Umbilical cord (tissue), 2 donors: ENCODE results near the gene CHST8. TPM values are rescaled to one million over a fixed set of nuclear protein-coding genes. Genes with fewer than 3 reads are reported as not detected.
"Not testable (repeated sequence)": the region's sequence is repeated elsewhere in the genome, so short reads cannot be mapped to it uniquely, and the experiment has no call there.

Experiments used
- DNase-seq: peaks from one replicate; pipeline ENCODE4 v3.0.0-alpha.2; 2015; ENCODE audit warnings: low spot score
- total RNA-seq: library from RNA; depleted of rRNA; stranded (reverse); fragments of >200 nt; gene quantifications from one replicate; pipeline ENCODE4 v1.2.3, GENCODE V29; 2014; ENCODE audit warnings: low replicate concordance; ENCODE audit not compliant: insufficient read depth

Gene CHST8
- total RNA-seq, 1 donor from 2014 or later, result not detected

GRCh38 chr19:33689138-33689746, 67.5 kb downstream of the CHST8 start:
- no peak for DNase-seq

GRCh38 chr19:33689868-33690267, 68.1 kb downstream of the CHST8 start:
- no peak for DNase-seq

- DNase-seq, result no peak
Measured at GRCh38 chr19:33690378-33691029, 68.8 kb downstream of the CHST8 start.

- no peak for DNase-seq
Measured at GRCh38 chr19:33691030-33691427, 69.3 kb downstream of the CHST8 start.

- DNase-seq, result no peak
Measured at GRCh38 chr19:33691736-33692135, 70.0 kb downstream of the CHST8 start.

GRCh38 chr19:33693678-33694077, 71.9 kb downstream of the CHST8 start:
- no peak for DNase-seq

- DNase-seq, result not testable (repeated sequence)
Measured at GRCh38 chr19:33695547-33695946, 73.8 kb downstream of the CHST8 start.

GRCh38 chr19:33697766-33698165, 76.0 kb downstream of the CHST8 start:
- no peak for DNase-seq

- no peak for DNase-seq
Measured at GRCh38 chr19:33698576-33699435, 77.1 kb downstream of the CHST8 start.

- no peak for DNase-seq
Measured at GRCh38 chr19:33699754-33700407, 78.1 kb downstream of the CHST8 start.

GRCh38 chr19:33700408-33701013, 78.8 kb downstream of the CHST8 start:
- no peak for DNase-seq

GRCh38 chr19:33701565-33701964, 79.8 kb downstream of the CHST8 start:
- DNase-seq, result no peak

GRCh38 chr19:33702606-33703437, 81.1 kb downstream of the CHST8 start:
- no peak for DNase-seq

GRCh38 chr19:33703438-33703750, 81.6 kb downstream of the CHST8 start:
- no peak for DNase-seq

- no peak for DNase-seq
Measured at GRCh38 chr19:33703821-33704220, 82.1 kb downstream of the CHST8 start.

GRCh38 chr19:33704271-33704670, 82.5 kb downstream of the CHST8 start:
- no peak for DNase-seq

GRCh38 chr19:33705090-33705847, 83.5 kb downstream of the CHST8 start:
- DNase-seq, result no peak

- DNase-seq, result no peak
Measured at GRCh38 chr19:33705860-33706259, 84.1 kb downstream of the CHST8 start.

- DNase-seq, result no peak
Measured at GRCh38 chr19:33706631-33707030, 84.9 kb downstream of the CHST8 start.

- no peak for DNase-seq
Measured at GRCh38 chr19:33712268-33712667, 90.5 kb downstream of the CHST8 start.
